Measurements from ENCODE around the gene ABI1.

Gene ABI1

GRCh38 chr10:26728957-26729356, 131.8 kb downstream of the ABI1 start:
- TF ChIP-seq CTCF (IDR thresholded peaks at IDR 0.05; ENCODE audit: low read depth, low read length) = no peak
- H3K4me1 ChIP-seq = no peaks in the 10 kb centered on the region
- H3K9me3 ChIP-seq = no peaks in the 10 kb centered on the region
- no peaks in the 10 kb centered on the region for H3K27me3 ChIP-seq
- no peak overlapping the region for H3K4me3 ChIP-seq (ENCODE audit: low read depth, low read length)
- H3K36me3 ChIP-seq = peaks cover 65% of the 10 kb centered on the region
- no peak for DNase-seq

- no peak for DNase-seq
- Histone ChIP-seq H3K27me3 (no peaks in the 10 kb centered on the region), H3K36me3 (peaks cover 59% of the 10 kb centered on the region), H3K4me1 (no peaks in the 10 kb centered on the region), H3K9me3 (no peaks in the 10 kb centered on the region), H3K4me3 (ENCODE audit: low read depth, low read length) (no peak overlapping the region)
- TF ChIP-seq CTCF (IDR thresholded peaks at IDR 0.05; ENCODE audit: low read depth, low read length) = no peak
Observed at GRCh38 chr10:26727005-26727404, 133.8 kb downstream of the ABI1 start.

- no peaks in the 10 kb centered on the region for H3K9me3 ChIP-seq
- DNase-seq = peak; percentile 42
- peak; percentile 76 for TF ChIP-seq CTCF (IDR thresholded peaks at IDR 0.05; ENCODE audit: low read depth, low read length)
- no peaks in the 10 kb centered on the region for H3K4me1 ChIP-seq
- no peaks in the 10 kb centered on the region for H3K27me3 ChIP-seq
- H3K36me3 ChIP-seq = peaks cover 58% of the 10 kb centered on the region
- H3K4me3 ChIP-seq (ENCODE audit: low read depth, low read length) = no peak overlapping the region
Observed at GRCh38 chr10:26725837-26726727, 134.7 kb downstream of the ABI1 start.

GRCh38 chr10:26723016-26723415, 137.7 kb downstream of the ABI1 start:
- H3K4me1 ChIP-seq = no peaks in the 10 kb centered on the region
- TF ChIP-seq CTCF (IDR thresholded peaks at IDR 0.05; ENCODE audit: low read depth, low read length) = no peak
- no peaks in the 10 kb centered on the region for H3K27me3 ChIP-seq
- H3K4me3 ChIP-seq (ENCODE audit: low read depth, low read length) = no peak overlapping the region
- DNase-seq = no peak
- H3K9me3 ChIP-seq = no peaks in the 10 kb centered on the region
- peaks cover 43% of the 10 kb centered on the region for H3K36me3 ChIP-seq

GRCh38 chr10:26721561-26721960, 139.2 kb downstream of the ABI1 start:
- no peak for DNase-seq
- H3K27me3 ChIP-seq = no peaks in the 10 kb centered on the region
- peaks cover 45% of the 10 kb centered on the region for H3K36me3 ChIP-seq
- H3K4me1 ChIP-seq = no peaks in the 10 kb centered on the region
- no peak for TF ChIP-seq CTCF (IDR thresholded peaks at IDR 0.05; ENCODE audit: low read depth, low read length)
- H3K9me3 ChIP-seq = no peaks in the 10 kb centered on the region
- no peak overlapping the region for H3K4me3 ChIP-seq (ENCODE audit: low read depth, low read length)

GRCh38 chr10:26717476-26717875, 143.3 kb downstream of the ABI1 start:
- DNase-seq = no peak
- no peaks in the 10 kb centered on the region for H3K9me3 ChIP-seq
- H3K4me1 ChIP-seq = no peaks in the 10 kb centered on the region
- TF ChIP-seq CTCF (IDR thresholded peaks at IDR 0.05; ENCODE audit: low read depth, low read length) = no peak
- no peaks in the 10 kb centered on the region for H3K27me3 ChIP-seq
- peaks cover 35% of the 10 kb centered on the region for H3K36me3 ChIP-seq
- no peak overlapping the region for H3K4me3 ChIP-seq (ENCODE audit: low read depth, low read length)

Data from BE2C (cell line).